DMS53 (cell line): ENCODE results near the gene ADRA2B.

Experiments used
- DNase-seq: peaks from one replicate; lab custom pipeline; 2025; lab: John Stamatoyannopoulos, UW

Gene ADRA2B

DNA sequence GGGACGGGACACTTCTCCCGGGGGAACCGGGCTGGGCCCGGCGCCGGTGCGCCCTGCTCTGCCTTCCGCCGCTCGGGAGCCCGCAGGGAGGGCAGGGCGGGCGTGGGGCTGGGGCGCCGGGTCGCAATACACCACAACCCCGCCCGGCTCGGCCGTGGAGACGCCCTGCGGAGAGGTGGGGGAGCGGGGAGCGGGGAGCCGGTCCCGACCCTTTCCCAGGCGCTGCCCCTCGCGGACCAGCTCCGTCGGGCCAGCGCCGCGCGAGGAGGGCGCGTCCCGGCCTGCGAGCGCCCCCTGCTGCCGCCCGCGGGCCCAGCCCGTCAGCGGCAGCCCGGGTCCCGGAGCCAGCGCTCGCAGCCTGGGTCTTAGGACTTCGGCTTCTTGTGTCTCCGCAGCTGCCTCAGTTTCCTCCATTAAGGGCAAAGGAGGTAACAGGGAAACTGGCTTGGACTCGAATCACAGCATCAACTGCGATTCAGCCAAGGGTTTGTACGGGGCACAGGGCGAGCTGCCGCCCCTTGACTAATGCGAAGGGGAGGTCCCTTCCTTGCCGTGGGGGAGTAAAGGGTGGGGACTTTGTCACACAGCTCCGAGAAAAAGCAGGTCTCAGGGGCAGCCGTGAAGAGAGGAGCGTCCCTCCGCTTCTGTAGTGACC is 635 bp upstream of the ADRA2B start:
- peak; percentile 83 for DNase-seq

DNA sequence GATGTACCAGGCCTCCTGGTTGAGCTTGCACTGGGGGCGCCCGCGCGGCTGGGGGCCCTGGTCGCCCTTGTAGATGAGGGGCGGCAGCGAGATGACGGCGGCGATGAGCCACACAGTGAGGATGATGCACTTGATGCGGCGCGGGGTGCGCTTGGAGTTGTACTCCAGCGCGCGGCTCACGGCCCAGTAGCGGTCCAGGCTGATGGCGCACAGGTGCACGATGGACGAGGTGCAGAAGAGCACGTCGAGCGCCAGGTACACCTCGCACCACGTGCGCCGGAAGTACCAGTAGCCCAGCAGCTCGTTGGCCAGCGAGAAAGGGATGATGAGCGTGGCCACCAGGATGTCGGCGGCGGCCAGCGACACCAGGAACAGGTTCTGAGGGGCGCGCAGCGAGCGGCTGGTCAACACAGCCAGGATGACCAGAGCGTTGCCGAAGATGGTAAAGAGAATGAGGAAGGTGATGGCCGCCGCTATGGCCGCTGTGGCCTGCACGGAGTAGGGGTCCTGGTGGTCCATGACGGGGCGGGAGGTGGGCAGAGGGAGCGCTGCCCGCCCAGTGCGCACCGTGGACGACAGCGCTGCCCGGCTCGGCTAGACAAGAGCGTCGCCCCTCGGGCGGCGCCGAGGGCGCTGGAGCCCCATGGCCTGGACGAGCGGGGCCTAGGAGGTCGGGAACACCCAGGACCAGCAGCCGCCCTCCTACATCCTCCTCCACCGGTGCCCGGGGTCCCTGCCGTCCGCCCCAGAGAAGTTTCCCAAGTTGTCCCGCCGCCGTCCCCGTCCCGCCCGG is 544 bp downstream of the ADRA2B start:
- DNase-seq: no peak

DNA sequence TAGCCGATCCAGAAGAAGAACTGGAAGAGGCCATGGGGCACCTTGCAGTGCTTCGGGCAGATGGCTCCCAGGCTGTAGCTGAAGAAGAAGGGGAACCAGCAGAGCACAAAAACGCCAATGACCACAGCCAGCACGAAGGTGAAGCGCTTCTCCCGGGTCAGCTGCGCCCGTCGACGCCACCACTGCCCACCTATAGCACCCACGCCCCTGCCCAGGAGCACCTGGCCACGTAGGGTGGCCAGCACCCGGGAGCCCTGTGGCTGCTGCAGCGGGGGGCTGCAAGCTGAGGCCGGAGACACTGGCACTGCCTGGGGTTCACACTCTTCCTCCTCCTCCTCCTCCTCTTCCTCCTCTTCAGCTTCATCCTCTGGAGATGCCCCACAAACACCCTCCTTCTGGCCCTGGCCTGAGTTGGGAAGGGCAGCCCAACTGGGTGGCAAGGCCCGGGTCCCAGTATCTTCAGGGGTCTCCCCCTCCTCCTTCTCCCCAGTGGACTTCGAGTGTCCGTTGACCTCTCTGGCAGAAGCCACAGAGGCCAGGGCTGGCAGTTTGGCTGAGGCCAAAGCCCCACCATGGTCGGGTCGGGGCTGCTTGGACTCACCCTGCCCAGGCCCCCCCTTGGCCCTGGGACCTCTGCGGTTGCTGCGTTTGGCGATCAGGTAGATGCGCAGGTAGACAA is 1.3 kb downstream of the ADRA2B start:
- DNase-seq: no peak

DNA sequence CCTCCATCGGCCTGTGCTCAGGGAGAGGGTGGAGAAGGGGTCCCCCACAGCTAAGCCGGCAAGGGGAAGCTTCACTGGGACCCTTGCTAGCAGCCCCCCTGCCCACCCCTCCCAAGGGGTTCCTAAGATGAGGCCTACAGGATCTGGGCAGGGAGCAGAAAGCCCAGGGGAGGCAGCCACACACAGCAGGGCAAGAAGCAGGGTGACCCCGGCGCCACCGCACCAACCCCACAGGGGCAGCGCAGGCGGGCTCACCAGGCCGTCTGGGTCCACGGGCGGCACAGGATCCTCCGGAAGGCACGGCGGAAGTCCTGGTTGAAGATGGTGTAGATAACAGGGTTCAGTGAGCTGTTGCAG is 1.8 kb downstream of the ADRA2B start:
- DNase-seq: no peak

DNA sequence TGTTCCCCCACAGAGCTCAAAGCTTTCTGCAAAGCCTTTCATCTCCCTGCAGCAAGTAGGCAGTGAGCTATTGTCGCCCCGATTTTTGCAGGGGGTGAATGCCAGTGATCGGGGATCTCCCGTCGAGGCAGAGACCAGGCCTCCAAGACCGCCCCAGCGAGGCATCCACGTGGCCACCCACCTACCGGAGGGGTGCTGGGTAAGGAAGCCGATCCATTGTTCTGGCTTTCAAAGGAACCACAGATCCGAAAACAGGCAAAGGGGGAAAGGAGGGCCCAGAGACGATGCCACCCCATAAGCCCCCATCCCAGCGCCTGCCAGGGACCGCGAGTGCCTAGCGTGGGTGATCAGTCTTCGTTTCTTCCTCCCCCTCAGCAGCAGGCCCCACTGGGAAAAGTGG is 2.4 kb downstream of the ADRA2B start:
- DNase-seq: no peak

DNA sequence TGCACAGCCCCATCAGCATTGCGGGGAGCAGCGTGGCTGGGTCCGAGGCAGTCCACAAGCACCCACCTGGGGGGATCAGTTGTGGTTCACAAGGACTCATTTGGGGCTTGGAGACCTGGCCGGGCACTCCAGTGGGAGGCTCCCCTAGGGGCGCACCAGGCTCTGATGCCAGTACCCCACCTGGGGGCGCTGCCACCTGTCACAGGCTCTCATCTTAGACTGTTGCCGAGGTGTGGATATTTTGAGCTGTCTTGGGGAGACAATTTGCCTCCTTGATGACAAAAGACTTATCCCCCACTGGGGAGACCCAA is 3.0 kb downstream of the ADRA2B start:
- no peak for DNase-seq

DNA sequence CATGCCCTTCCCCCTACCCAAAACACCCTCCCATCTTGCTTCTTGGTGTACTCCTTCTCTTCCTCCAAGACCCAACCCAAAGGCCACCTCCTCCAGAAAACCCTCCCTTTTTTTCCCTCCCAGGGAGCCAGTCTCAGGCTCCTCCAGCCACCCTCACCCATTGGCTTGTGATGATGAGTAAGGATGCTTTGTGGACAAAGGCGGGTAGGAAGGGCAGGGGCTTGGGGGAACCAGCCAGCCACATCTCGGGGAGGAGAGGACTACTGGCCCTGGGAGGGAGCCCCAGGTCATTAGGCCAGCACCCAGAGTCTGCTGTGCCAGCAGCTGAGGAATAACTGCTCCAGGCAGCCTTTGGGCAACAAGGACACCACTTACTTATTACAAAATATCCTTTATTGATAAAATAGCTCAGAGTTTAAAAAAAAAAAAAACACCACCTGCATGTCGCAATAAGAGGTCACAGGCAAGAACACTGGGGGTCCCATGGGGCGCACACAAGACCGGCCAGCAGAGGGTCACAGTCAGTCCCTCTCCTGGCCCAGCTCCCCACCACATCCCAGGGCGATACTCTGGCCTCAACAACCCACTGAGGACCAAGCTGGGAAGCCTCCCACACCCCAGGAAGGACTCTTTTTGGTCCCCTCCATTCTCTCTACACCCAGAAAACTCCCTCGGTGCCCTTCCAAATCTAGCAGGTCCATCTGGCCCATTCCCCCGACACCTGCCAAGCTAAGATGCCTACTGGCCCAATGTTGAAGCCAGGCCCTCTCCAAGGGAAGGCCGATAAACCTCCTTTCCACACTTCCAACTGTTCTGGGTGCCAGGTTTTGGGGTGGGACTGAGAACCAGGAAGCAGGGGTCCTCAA is 3.6 kb downstream of the ADRA2B start:
- no peak for DNase-seq

DNA sequence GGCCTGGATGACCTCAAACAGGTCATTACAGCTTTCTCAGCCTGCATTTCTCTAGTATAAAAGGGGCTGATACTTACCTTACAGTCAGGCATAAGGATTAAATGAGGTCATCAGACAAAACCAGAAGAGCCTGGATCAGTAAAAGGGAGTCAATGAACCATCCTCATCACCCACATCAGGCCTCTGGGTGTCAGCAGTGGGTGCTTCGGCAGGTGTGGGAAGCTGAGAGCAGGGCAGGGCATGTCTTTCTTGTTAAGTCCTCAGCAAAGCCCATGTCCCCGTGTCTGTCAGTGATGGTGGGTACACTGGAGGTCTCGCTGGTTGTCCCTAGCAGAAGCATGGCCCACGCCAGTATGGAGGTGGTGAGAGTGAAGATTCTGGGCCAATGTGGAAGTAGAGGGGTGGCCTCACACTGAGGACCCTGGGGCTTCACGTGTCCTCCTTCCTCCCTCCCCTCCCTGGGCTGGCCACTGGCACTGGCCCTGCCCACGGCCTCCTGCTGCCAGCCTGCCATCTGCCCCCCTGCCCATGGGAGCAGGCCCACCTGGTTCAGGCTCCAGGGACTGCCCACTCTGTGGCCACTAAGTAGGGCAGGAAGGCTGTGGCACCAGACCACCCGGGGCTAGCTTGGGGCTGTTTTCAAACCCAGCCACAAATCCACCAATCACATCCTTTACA is 4.4 kb downstream of the ADRA2B start:
- DNase-seq: peak; percentile 70

DNA sequence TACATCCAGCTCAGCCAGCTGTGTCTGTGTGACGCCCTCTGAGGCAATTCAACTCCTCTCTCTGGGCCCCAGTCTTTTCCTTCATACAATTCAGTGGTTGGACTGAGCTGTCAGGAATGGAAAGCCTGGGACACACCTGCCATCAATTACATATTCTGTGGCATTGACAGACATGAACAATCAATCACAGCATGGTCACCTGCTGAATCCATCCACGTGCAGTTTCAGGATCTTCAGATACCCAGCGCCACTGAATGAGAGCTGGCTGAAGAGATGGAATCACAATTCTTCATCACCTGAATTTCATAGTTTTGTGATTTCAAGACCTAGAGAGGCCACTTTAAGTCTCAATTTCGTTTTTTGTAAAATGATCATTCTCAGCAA is 5.1 kb downstream of the ADRA2B start:
- peak; percentile 42 for DNase-seq

DNA sequence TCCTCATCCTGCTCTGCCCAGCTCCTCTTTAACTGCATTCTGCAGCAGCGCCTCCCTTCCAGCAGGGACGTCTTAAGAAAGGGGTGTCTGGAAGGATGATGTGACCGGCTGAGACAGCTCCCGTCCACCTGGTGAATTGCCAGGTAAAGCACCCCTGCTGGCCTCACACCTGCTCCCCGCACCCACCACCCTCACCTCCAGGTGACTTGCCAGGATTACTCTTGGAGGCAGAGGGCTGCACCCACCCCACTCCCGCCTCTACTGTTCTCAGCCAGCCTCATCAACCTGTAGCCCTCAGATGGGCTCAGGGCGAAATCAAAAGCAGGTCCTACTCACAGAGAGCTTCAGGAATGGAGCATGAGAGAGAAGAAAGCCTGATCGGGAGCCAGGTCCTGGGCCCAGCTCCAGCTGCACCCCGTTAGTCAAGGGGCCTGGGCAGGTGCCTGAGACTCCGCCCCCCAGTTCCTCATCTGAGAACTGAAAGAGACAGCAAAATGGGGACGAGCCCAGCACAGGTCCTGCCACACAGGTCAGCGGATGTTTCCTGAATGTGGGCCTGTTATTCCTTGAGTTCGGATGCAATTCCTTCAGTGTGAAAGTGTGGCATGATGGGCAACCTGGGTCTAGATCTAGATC is 5.6 kb downstream of the ADRA2B start:
- DNase-seq: no peak

DNA sequence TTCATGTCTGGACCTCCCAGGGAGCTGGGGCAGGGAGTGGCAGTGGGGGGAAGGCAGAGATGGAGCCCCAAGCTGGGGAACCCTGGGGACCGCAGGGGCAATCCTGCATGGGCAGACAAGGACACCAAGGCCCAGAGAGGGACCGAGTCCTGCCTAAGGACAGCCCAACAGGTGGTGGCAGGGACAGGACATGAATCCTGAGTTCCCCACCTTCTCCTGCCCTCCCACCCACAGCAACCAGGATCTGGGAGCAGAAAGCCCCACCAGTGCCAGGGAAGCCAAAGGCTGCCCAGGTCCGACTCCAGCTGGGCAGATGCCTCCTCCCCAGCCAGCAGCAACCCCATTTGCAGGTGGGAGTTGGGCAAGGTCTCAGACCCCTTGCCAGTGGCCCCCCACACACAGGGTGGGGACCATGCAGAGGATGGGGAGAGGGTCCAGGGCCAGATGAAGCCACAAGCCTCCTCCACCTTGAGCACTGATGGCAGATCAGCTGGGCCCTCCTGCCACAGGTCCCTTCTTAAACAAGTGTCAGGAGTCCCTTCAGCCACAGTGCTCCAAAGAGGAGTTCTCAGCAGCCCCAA is 6.3 kb downstream of the ADRA2B start:
- DNase-seq: no peak

DNA sequence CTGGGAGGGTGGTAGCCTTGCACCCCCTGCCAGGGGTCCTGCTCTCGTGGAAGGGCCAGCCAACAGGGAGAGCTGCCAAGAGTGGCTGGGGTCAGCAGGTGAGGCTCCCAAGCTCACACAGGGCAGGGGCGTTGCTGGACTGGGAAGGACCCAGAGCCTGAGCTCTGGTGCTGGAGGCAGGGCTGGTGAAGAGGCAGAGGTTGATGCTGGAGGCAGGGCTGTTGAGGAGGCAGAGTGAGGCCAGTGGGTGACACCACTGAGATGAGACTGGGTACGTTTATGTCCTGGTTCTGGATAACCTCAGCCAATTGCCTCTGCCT is 7.0 kb downstream of the ADRA2B start:
- no peak for DNase-seq

DNA sequence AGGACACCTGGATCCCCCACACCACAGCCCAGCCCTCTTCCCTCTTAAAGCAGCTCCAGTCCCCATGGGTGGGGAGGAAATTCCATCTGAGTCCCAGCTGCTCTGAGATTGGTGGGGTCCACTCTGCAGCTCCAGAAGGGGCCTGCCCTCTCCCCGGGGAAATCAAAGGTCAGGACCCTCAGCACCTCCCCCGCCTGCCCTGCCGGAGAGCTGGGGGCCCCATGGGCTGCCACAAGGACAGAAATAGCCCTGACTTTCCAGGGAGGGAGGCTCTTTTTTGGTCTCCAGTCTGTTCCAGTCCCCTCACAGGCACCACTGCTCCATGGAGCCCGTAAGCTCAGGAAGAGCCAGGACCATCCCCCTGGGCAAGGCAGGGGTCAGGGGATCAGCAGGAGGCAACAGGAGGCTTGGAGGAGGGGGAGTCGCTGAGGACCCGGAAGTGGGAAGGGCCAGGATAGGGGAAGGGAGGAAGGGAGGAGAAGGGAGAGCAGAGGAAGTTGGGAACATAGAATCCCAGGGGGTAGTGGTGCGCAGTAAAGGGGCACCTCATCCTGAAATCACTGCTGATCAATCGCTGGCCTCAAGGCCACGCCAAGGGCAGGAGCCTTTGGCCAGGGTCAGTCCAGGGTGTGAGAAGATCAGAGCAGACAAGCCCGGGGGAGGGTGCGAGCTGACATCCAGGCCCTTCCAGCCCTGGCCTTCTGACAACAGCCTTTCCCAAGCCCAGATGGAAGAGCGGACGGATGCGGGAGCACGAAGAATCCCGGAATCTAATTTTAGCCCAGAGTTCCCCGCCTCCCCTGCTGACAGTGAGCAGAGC is 7.6 kb downstream of the ADRA2B start:
- DNase-seq: no peak

DNA sequence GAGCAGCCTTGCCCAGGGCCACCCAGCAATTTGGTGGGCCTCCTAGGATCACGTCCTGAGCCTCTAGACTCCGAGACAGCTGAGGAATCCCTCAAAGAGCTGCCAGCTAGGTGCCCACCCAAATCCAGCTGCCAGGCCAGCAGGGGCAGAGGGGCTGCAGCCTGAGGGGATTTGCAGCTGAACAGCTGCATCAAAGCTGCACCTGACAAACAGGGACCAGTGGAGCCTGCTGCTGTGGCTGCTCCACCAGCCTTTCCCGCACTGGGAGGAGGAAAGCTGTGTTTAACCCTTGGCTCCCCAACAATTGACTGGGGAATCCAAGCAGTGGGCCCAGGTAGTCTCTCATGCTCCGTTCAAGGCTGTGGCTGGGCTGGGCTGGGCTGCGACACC is 8.2 kb downstream of the ADRA2B start:
- no peak for DNase-seq

DNA sequence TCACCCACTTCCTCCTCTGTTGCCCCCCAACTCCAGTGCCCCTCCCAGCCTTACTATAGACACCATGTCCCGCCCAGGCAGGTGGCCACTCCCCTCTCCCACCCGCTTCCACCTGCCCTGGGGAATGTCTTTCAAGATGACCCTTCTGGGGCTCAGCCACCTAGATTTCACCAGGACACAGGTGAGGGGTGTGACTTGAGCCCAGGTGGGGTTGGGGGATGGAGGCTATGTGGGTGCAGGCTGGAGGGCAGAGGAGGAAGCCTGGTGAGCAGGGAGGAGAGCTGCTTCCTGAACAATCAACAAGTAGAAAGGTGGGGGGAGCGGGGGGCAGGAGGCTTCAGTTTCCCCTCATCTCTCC is 8.7 kb downstream of the ADRA2B start:
- no peak for DNase-seq

DNA sequence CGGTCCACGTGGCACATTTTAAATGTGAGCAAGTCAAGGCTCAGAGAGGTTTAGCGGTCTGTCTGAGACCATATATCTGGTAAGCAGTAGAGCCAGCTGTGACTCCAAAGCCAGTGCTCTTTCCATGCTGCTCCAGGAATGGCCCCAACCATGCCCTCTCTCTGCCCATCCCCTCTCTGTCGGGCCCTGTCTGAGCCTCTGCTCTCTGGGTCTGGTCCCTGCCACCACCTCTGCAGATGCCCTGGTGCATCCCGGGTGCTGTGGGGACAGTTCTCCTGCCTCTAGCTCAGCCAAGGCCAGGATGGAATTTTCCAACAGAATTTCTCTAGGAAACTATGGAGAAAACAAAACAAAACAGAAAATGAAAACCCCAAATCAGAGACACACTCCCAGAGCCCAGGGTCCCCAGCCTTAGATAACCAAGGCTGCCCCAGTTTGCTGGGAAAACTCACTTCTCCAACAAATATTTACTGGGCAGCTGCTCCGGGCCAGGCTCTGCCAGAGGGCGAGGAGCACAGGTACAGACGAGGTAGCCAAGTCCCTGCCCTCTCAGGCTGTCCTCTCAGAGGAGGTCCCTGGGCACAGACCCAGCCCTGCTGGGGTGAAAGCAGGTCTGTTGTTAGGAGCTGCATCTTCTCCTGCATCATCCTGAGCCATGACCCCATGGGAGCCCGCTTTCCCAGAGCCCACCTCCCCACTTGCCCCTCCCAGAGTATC is 9.2 kb downstream of the ADRA2B start:
- DNase-seq: no peak

DNA sequence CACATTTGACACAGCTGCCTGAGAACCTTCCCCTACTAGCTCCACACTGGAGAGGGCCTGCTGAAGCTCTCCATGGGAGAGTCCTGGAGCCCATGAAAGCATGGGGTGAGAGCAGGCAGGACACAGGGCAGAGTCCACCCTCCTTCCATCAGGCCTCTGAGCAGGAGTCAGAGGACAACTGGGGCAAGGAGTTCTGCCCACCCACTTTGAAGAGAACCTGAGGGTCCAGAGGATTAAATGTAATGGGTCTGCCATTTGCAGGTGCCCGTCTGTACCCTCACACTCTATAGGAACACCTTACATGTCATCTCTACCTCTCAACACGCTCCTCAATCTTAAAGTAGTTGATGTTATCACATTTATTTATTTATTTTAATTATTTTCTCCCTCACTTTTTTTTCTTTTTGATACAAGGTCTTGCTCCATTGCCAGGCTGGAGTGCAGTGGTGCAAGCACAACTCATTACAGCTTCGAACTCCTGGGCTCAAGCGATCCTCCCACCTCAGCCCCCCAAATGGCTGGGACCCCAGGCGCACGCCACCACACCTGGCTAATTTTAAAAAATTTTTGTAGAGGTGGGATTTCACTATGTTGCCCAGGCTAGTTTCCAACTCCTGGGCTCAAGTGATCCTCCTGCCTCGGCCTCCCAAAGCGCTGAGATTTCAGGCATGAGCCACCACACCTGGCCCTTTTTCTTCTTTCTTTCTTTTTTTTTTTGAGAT is 10.2 kb downstream of the ADRA2B start:
- no peak for DNase-seq

DNA sequence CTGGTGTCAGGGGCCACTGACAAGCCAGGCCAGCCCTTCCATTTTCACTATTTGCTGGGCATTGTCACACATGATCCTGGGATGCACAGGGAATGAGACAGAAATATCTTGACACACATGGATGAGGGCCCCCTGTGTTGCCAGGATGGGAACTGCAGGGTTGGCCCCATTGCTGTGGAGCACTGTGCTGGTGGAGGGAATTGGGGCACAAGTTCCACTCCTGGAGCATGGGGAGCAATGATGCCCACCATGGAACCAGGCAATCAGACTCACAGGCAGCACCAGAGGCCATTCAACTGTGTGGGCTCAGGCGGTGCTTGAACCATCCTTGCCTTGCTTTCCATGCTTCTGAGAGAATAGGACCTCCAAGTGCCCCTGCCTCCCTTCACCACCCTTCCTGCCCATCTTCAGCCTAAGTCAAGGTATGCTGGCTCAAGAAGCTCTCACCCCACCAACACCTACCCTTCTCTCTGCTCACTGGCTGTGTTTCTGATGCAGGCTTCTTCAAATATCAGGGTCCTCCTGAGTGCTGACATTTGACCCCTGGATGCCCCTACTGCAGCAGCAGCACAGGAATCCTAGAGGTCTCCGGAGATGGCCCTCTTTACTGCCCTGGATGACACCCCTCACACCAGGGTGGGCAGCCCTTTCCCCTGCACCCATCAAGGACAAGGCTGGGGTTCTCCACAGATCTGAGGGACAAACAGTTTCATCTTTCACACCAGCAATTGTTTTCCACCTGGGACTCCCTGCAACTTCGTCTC is 11.0 kb downstream of the ADRA2B start:
- no peak for DNase-seq

DNA sequence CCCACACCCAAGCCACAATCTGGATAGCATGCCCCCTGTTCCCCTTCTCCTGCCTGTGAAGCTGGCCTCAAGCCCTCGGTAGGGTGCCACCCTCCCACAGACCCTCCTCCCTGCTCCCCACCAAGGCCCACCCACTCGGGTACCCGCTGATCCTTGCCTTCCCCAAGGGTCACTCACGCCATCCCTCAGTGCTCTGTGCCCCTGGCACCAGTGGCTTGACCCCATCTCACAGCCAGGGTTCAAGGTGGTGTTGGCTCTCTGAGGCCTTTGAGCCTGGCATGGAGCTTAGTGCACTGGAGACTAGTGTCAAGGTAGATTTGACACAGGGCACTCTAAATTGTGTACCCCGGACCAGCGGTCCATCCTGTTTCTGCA is 11.9 kb downstream of the ADRA2B start:
- no peak for DNase-seq
